ENCODE data around the gene BEAN1.

BEAN1 gene

DNA sequence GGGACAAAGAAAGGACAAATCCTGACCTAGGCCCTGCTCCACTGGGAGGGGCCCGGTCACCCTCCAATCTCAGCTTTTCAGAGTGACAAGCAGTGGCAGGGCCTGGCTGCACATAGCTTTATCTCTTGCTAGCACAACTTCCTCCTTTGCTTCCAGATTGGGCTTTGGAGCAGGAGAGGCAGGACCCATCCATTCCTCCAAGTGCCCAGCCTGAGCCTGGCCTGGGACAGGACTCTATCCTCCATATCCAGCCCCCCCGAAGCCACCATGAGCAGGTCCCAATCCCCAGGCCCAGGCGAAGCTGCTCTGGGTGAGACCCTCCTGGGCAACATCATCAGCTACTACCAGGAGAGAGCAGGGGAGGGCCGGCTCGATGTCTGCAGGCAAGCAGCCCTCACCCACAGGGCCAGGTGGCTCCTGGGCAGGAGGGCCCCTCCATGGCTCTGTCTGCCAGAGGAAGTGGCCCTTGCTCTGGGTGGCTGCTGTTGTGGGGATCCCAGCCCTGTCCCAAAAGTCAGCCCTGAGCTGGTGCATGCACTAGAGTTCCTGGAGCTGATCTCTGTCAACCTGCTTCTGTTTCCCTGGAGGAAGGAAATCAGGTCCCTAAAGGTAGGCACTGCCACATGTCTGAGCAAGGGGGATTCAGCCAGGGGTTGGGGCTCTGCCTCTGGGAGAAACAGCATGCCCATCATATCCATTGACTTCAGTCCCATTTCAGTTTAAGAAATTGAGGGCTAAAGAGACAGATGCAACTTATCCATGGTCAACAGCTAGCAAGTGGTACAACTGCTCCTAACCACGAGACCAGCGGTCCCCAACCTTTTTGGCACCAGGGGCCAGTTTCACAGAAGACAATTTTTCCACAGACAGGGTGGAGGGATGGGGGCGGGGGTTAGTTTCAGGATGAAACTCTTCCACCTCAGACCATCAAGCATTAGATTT is 64.0 kb downstream of the BEAN1 start:
- WGBS (ENCODE audit: extremely low coverage, insufficient coverage, low lambda C conversion rate), result no CpG with 5 or more reads among the region's 8 CpGs
- Histone ChIP-seq H3K23ac (ENCODE audit: low read length) (no peak overlapping the region), H3K36me3 (ENCODE audit: control insufficient read depth, insufficient read depth, low read length) (no peaks in the 10 kb centered on the region), H3K56ac (ENCODE audit: low read length) (no peak overlapping the region), H3K79me1 (ENCODE audit: low read length) (no peaks in the 10 kb centered on the region), H3K4me3 (ENCODE audit: low read length) (no peak overlapping the region), H3K27ac (ENCODE audit: low read depth, low read length) (no peak overlapping the region), H2BK5ac (ENCODE audit: low read length) (no peak overlapping the region), H4K8ac (ENCODE audit: low read depth, low read length) (no peak overlapping the region), H3K79me2 (ENCODE audit: control insufficient read depth, insufficient read depth, low read length) (no peaks in the 10 kb centered on the region), H3K4me1 (ENCODE audit: control insufficient read depth, low read depth, low read length) (no peaks in the 10 kb centered on the region), H2AK5ac (ENCODE audit: low read length) (no peak overlapping the region), H2BK15ac (replicated peaks; ENCODE audit: low read depth) (no peak overlapping the region), H4K5ac (ENCODE audit: low read length) (no peak overlapping the region), H3K4me2 (ENCODE audit: low read length) (no peak overlapping the region), H3K27me3 (ENCODE audit: insufficient read depth, low read length, poor library complexity) (no peaks in the 10 kb centered on the region), H3K4ac (ENCODE audit: low read depth, low read length) (no peak overlapping the region), H3K9ac (ENCODE audit: low read length) (no peak overlapping the region), H3K18ac (ENCODE audit: low read length) (no peak overlapping the region), H2BK120ac (ENCODE audit: low read depth, low read length) (no peak overlapping the region)
- no peak for DNase-seq

GRCh38 chr16:66491716-66492064 is 64.6 kb downstream of the BEAN1 start:
- Histone ChIP-seq H3K4me2 (ENCODE audit: low read length) (no peak overlapping the region), H3K56ac (ENCODE audit: low read length) (no peak overlapping the region), H3K36me3 (ENCODE audit: control insufficient read depth, insufficient read depth, low read length) (no peaks in the 10 kb centered on the region), H4K8ac (ENCODE audit: low read depth, low read length) (no peak overlapping the region), H3K23ac (ENCODE audit: low read length) (no peak overlapping the region), H2BK120ac (ENCODE audit: low read depth, low read length) (no peak overlapping the region), H3K4ac (ENCODE audit: low read depth, low read length) (no peak overlapping the region), H4K5ac (ENCODE audit: low read length) (no peak overlapping the region), H2BK15ac (replicated peaks; ENCODE audit: low read depth) (no peak overlapping the region), H3K27me3 (ENCODE audit: insufficient read depth, low read length, poor library complexity) (no peaks in the 10 kb centered on the region), H2BK5ac (ENCODE audit: low read length) (no peak overlapping the region), H3K9ac (ENCODE audit: low read length) (no peak overlapping the region), H3K4me1 (ENCODE audit: control insufficient read depth, low read depth, low read length) (no peaks in the 10 kb centered on the region), H3K27ac (ENCODE audit: low read depth, low read length) (no peak overlapping the region), H3K79me1 (ENCODE audit: low read length) (no peaks in the 10 kb centered on the region), H3K79me2 (ENCODE audit: control insufficient read depth, insufficient read depth, low read length) (no peaks in the 10 kb centered on the region), H3K18ac (ENCODE audit: low read length) (no peak overlapping the region), H3K4me3 (ENCODE audit: low read length) (no peak overlapping the region), H2AK5ac (ENCODE audit: low read length) (no peak overlapping the region)
- DNase-seq, result no peak
- no CpG with 5 or more reads among the region's 7 CpGs for WGBS (ENCODE audit: extremely low coverage, insufficient coverage, low lambda C conversion rate)

DNA sequence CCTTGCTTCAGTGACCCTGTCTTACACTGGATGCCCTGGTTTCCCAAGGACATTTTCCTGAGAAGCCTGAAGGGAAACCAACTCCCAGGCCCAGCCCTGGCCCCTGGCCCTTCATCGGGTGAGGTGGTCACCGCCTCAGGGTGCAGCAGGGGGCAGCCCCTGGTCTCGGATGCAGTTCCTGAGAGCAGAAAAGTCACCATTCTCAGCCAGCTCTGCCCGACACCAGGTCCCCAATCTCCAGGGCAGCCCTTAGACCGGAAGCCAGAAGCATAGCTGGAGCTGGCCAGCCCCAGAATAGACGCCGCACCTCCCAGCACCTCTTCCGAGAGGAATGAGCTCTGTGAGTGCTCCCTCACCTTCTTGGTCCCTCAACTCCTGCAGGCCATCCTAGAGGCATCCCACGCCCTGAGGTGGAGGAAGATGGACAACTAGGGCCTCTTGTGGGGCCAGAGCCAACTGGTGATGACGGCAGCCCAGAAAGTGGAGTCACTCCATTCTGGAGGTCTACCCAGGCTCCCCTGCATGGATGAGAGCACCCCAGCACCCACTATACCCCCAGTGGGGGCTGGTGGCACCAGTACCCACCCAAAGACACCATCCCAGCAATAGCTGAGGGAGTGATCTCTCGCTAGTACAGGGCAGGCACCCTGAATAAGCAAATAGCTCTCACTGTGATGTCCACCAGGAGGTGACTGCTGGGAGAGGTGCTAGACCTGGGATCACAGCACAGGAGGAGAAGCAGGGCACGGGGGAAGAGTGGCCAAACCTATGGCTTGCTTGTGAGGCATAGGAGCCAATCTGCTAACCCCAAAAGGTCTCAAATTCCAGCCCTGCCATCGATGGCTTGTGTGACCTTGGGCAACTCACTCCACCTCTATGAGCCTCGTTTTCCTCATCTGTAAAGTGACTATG is 66.7 kb downstream of the BEAN1 start:
- H4K8ac ChIP-seq (ENCODE audit: low read depth, low read length), result no peak overlapping the region
- H3K4ac ChIP-seq (ENCODE audit: low read depth, low read length), result no peak overlapping the region
- H3K4me3 ChIP-seq (ENCODE audit: low read length), result no peak overlapping the region
- H2BK5ac ChIP-seq (ENCODE audit: low read length), result no peak overlapping the region
- H3K4me2 ChIP-seq (ENCODE audit: low read length), result no peak overlapping the region
- no peaks in the 10 kb centered on the region for H3K27me3 ChIP-seq (ENCODE audit: insufficient read depth, low read length, poor library complexity)
- no peak overlapping the region for H3K18ac ChIP-seq (ENCODE audit: low read length)
- no peak overlapping the region for H3K56ac ChIP-seq (ENCODE audit: low read length)
- no peak overlapping the region for H2BK15ac ChIP-seq (replicated peaks; ENCODE audit: low read depth)
- no peak overlapping the region for H3K27ac ChIP-seq (ENCODE audit: low read depth, low read length)
- no peak overlapping the region for H4K5ac ChIP-seq (ENCODE audit: low read length)
- H3K9ac ChIP-seq (ENCODE audit: low read length), result no peak overlapping the region
- H3K79me2 ChIP-seq (ENCODE audit: control insufficient read depth, insufficient read depth, low read length), result no peaks in the 10 kb centered on the region
- no peak overlapping the region for H3K23ac ChIP-seq (ENCODE audit: low read length)
- H2AK5ac ChIP-seq (ENCODE audit: low read length), result no peak overlapping the region
- H3K79me1 ChIP-seq (ENCODE audit: low read length), result no peaks in the 10 kb centered on the region
- no peak for DNase-seq
- no peaks in the 10 kb centered on the region for H3K4me1 ChIP-seq (ENCODE audit: control insufficient read depth, low read depth, low read length)
- no peaks in the 10 kb centered on the region for H3K36me3 ChIP-seq (ENCODE audit: control insufficient read depth, insufficient read depth, low read length)
- no CpG with 5 or more reads among the region's 14 CpGs for WGBS (ENCODE audit: extremely low coverage, insufficient coverage, low lambda C conversion rate)
- no peak overlapping the region for H2BK120ac ChIP-seq (ENCODE audit: low read depth, low read length)

DNA sequence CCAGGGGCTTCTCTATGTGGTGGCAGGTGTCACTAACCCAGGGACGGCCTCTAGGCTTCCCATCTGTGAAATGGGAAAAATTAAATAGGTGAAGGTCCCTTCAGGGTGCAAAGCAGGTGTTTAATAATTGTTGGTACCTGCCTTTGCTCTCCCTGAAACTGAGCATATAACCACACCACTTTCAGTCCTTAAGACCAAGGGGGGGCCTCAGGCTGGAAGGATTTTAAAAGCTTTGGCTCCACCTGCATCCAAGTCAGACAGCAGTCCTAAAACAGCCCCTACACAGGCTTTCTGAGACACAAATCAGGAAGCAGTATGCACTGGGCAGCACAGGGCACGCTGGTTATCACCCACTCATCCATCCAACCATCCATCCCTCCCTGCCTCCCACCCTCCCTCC is 67.8 kb downstream of the BEAN1 start:
- H3K79me2 ChIP-seq (ENCODE audit: control insufficient read depth, insufficient read depth, low read length), result no peaks in the 10 kb centered on the region
- no peak for DNase-seq
- no peak overlapping the region for H3K4me2 ChIP-seq (ENCODE audit: low read length)
- H3K27me3 ChIP-seq (ENCODE audit: insufficient read depth, low read length, poor library complexity), result no peaks in the 10 kb centered on the region
- no peaks in the 10 kb centered on the region for H3K79me1 ChIP-seq (ENCODE audit: low read length)
- H3K18ac ChIP-seq (ENCODE audit: low read length), result no peak overlapping the region
- no peak overlapping the region for H4K8ac ChIP-seq (ENCODE audit: low read depth, low read length)
- H3K56ac ChIP-seq (ENCODE audit: low read length), result no peak overlapping the region
- no peak overlapping the region for H3K23ac ChIP-seq (ENCODE audit: low read length)
- no peak overlapping the region for H3K4me3 ChIP-seq (ENCODE audit: low read length)
- no peak overlapping the region for H2BK5ac ChIP-seq (ENCODE audit: low read length)
- no peak overlapping the region for H2AK5ac ChIP-seq (ENCODE audit: low read length)
- no peak overlapping the region for H3K4ac ChIP-seq (ENCODE audit: low read depth, low read length)
- no CpG with 5 or more reads among the region's 2 CpGs for WGBS (ENCODE audit: extremely low coverage, insufficient coverage, low lambda C conversion rate)
- H3K36me3 ChIP-seq (ENCODE audit: control insufficient read depth, insufficient read depth, low read length), result no peaks in the 10 kb centered on the region
- no peak overlapping the region for H4K5ac ChIP-seq (ENCODE audit: low read length)
- H3K27ac ChIP-seq (ENCODE audit: low read depth, low read length), result no peak overlapping the region
- no peak overlapping the region for H2BK15ac ChIP-seq (replicated peaks; ENCODE audit: low read depth)
- no peaks in the 10 kb centered on the region for H3K4me1 ChIP-seq (ENCODE audit: control insufficient read depth, low read depth, low read length)
- no peak overlapping the region for H3K9ac ChIP-seq (ENCODE audit: low read length)
- H2BK120ac ChIP-seq (ENCODE audit: low read depth, low read length), result no peak overlapping the region

DNA sequence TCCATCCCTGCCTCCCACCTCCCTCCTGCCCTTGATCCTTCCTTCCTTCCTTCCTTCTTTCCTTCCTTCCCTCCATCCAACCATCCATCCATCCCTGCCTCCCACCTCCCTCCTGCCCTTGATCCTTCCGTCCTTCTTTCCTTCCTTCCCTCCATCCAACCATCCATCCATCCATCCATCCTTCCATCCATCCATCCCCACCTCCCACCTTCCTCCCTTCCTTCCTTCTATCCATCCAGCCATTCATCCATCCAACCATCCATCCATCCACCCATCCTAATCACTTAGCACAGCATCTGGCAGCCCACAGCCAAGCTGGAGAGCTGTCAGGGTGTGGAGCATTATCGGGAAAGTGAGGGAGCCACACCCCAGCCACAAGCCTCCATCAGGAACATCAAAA is 68.3 kb downstream of the BEAN1 start:
- Histone ChIP-seq H3K9ac (ENCODE audit: low read length) (no peak overlapping the region), H3K4me1 (ENCODE audit: control insufficient read depth, low read depth, low read length) (no peaks in the 10 kb centered on the region), H4K8ac (ENCODE audit: low read depth, low read length) (no peak overlapping the region), H3K56ac (ENCODE audit: low read length) (no peak overlapping the region), H2BK120ac (ENCODE audit: low read depth, low read length) (no peak overlapping the region), H3K4ac (ENCODE audit: low read depth, low read length) (no peak overlapping the region), H3K23ac (ENCODE audit: low read length) (no peak overlapping the region), H2BK5ac (ENCODE audit: low read length) (no peak overlapping the region), H3K4me3 (ENCODE audit: low read length) (no peak overlapping the region), H4K5ac (ENCODE audit: low read length) (no peak overlapping the region), H2AK5ac (ENCODE audit: low read length) (no peak overlapping the region), H3K27me3 (ENCODE audit: insufficient read depth, low read length, poor library complexity) (no peaks in the 10 kb centered on the region), H3K27ac (ENCODE audit: low read depth, low read length) (no peak overlapping the region), H2BK15ac (replicated peaks; ENCODE audit: low read depth) (no peak overlapping the region), H3K79me2 (ENCODE audit: control insufficient read depth, insufficient read depth, low read length) (no peaks in the 10 kb centered on the region), H3K79me1 (ENCODE audit: low read length) (no peaks in the 10 kb centered on the region), H3K18ac (ENCODE audit: low read length) (no peak overlapping the region), H3K4me2 (ENCODE audit: low read length) (no peak overlapping the region), H3K36me3 (ENCODE audit: control insufficient read depth, insufficient read depth, low read length) (no peaks in the 10 kb centered on the region)
- WGBS (ENCODE audit: extremely low coverage, insufficient coverage, low lambda C conversion rate), result 100% methylated on average over 1 of the region's 2 CpGs
- no peak for DNase-seq

Data from mesendoderm (in vitro differentiated cells).